Measurements from ENCODE around the gene ZDHHC11. TPM values are rescaled to one million over a fixed set of nuclear protein-coding genes. Genes with fewer than 3 reads are reported as not detected.
"Not testable (repeated sequence)": the region's sequence is repeated elsewhere in the genome, so short reads cannot be mapped to it uniquely, and the experiment has no call there.

The ZDHHC11 gene
- total RNA-seq, 2 experiments from 2014 or later = 4.6 to 6.0 TPM

DNA sequence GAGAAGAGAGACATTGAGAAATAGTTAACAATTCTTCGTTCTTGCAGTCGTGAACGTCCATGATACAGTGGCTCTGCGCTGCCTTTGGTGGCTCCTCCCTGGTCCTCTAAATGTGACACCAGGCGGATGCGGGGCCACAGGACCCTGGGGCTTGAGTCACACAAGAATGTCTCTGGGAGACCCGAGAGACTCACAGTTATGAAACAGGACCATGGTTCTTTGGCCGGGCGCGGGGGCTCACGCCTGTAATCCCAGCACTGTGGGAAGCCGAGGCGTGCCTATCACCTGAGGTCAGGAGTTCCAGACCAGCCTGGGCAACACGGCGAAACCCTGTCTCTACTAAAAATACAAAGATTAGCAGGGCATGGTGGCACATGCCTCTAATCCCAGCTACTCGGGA is 767 bp upstream of the ZDHHC11 start:
- Mint-ChIP-seq H3K9me3 (no peaks in the 10 kb centered on the region), H3K27me3 (peaks cover 1% of the 10 kb centered on the region), H3K27ac (no peak overlapping the region), H3K36me3 (ENCODE audit: low read depth) (no peaks in the 10 kb centered on the region), H3K4me1 (ENCODE audit: low read depth) (peaks cover 4% of the 10 kb centered on the region), H3K4me3 (no peak overlapping the region)
- DNase-seq = no peak
- ATAC-seq = no peak
- ChIA-PET CTCF (no interaction called here), POLR2A (no interaction called here)
- intact Hi-C loops (cut with micrococcal nuclease) = no loop called here
- TF ChIP-seq, protein P1, sequence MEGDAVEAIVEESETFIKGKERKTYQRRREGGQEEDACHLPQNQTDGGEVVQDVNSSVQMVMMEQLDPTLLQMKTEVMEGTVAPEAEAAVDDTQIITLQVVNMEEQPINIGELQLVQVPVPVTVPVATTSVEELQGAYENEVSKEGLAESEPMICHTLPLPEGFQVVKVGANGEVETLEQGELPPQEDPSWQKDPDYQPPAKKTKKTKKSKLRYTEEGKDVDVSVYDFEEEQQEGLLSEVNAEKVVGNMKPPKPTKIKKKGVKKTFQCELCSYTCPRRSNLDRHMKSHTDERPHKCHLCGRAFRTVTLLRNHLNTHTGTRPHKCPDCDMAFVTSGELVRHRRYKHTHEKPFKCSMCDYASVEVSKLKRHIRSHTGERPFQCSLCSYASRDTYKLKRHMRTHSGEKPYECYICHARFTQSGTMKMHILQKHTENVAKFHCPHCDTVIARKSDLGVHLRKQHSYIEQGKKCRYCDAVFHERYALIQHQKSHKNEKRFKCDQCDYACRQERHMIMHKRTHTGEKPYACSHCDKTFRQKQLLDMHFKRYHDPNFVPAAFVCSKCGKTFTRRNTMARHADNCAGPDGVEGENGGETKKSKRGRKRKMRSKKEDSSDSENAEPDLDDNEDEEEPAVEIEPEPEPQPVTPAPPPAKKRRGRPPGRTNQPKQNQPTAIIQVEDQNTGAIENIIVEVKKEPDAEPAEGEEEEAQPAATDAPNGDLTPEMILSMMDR (IDR thresholded peaks at IDR 0.05) = no peak

DNA sequence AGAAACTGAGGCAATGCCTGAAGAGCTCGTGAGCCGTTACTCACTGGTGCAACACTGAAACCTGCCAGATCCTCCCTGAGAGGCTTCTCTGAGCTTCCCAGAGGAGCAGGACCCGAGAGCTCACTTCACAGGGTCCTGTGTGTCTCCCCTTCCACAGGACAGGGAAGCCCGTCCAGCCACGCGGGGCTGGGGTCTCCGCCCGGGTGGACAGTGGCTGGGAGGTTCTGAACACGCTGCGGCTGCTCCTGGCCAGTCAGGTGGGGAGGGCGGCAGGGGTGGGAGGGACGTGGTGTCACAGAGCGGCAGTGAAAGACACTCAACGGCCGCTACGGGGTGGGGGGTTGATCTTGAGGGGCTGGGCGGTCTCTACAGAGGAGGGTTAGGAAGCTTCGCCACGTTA is 290 bp upstream of the ZDHHC11 start:
- ChIA-PET POLR2A (no interaction called here), CTCF (no interaction called here)
- TF ChIP-seq, protein P1 (IDR thresholded peaks at IDR 0.05) = no peak
- peaks cover 8% of the 10 kb centered on the region for H3K4me1 Mint-ChIP-seq (ENCODE audit: low read depth)
- ATAC-seq (no peak), DNase-seq (no peak)
- H3K9me3 Mint-ChIP-seq = no peaks in the 10 kb centered on the region
- intact Hi-C loops (cut with micrococcal nuclease) = no loop called here
- peaks cover 1% of the 10 kb centered on the region for H3K27me3 Mint-ChIP-seq
- H3K27ac Mint-ChIP-seq = no peak overlapping the region
- H3K36me3 Mint-ChIP-seq (ENCODE audit: low read depth) = no peaks in the 10 kb centered on the region
- no peak overlapping the region for H3K4me3 Mint-ChIP-seq

DNA sequence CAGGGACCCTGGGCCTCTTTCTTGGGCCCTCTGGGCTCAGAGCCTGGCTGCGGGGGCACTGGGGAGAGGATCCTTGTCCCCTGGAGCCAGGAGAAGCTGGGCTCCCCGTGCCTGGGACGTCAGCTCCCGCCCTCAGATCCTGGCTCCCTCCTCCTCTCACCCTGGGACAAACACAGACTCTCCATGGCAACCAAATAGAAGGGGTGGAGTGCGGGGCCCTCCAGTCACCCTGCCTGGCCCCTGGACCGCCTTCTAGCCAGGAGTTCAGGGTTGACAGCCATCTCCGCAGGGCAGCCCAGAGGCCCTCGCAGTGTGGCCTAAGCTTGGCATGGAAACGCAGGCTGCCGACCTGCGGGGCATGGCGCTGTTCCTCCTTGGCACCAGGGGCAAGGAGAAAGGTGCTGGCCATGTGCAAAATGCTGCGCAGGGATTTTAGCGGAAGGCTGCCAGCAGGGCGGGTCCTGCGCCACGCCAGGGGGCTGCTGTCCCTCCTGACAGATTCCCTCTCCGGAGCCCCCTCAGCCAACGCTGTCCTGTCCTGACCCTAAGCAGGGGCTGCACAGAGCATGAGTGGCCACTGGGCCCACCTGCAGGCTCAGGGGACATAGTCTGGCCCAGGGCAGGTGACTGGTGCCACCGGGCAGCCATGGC is 1.0 kb downstream of the ZDHHC11 start:
- H3K4me1 Mint-ChIP-seq (ENCODE audit: low read depth) = peaks cover 8% of the 10 kb centered on the region
- no peak for ATAC-seq
- H3K27me3 Mint-ChIP-seq = peaks cover 1% of the 10 kb centered on the region
- intact Hi-C loops (cut with micrococcal nuclease) = no loop called here
- ChIA-PET POLR2A (no interaction called here), CTCF (no interaction called here)
- no peak for DNase-seq
- TF ChIP-seq, protein P1 (IDR thresholded peaks at IDR 0.05) = no peak
- H3K9me3 Mint-ChIP-seq = no peaks in the 10 kb centered on the region
- H3K36me3 Mint-ChIP-seq (ENCODE audit: low read depth) = no peaks in the 10 kb centered on the region
- no peak overlapping the region for H3K27ac Mint-ChIP-seq
- H3K4me3 Mint-ChIP-seq = no peak overlapping the region

DNA sequence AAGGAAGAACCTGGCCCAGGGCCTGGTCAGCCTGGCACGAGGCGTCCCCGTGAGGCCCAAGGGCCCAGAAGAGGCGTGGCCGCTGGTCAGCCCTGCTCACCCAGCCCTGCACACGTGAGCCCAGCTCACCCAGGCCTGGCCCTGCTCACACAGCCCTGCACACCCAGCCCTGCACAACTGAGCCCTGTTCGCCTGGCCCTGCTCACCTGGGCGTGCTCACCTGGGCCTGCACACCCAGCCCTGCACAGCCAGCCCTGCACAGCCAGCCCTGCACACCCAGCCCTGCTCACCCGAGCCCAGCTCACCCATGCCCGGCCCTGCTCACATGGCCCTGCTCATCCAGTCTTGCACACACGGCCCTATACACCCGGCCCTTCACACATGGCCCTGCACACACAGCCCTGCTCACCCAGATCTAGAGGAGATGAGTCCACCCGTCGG is 2.1 kb downstream of the ZDHHC11 start:
- H3K27me3 Mint-ChIP-seq = peaks cover 1% of the 10 kb centered on the region
- POLR2A ChIA-PET = no interaction called here
- no peak overlapping the region for H3K27ac Mint-ChIP-seq
- no peak for ATAC-seq
- TF ChIP-seq, protein P1 (IDR thresholded peaks at IDR 0.05) = no peak
- intact Hi-C loops (cut with micrococcal nuclease) = no loop called here
- DNase-seq = no peak
- no peak overlapping the region for H3K4me3 Mint-ChIP-seq
- peaks cover 8% of the 10 kb centered on the region for H3K4me1 Mint-ChIP-seq (ENCODE audit: low read depth)
- CTCF ChIA-PET = no interaction called here
- no peaks in the 10 kb centered on the region for H3K36me3 Mint-ChIP-seq (ENCODE audit: low read depth)
- H3K9me3 Mint-ChIP-seq = no peaks in the 10 kb centered on the region

DNA sequence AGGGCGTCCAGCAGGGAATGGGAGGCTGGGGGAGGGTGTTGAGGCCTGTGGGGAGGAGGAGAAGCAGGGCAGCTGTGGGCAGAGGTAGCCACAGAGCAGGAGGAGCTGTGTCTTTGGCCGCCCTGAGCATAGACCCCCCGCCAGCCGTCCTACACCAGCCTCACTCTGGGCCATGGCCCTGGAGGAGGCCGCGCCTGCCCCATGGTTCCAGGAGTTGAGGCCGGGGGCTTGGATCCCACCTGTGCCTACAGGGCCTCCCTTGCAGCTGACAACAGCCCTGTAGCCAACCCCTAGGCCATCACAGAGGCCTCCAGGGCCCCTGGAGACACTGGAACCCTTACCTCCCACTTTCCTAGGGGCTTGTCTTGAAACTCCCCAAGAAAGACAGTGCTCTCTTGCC is 3.0 kb downstream of the ZDHHC11 start:
- intact Hi-C loops (cut with micrococcal nuclease); H3K27ac Mint-ChIP-seq; POLR2A ChIA-PET; H3K4me1 Mint-ChIP-seq (ENCODE audit: low read depth); H3K36me3 Mint-ChIP-seq (ENCODE audit: low read depth); H3K4me3 Mint-ChIP-seq; CTCF ChIA-PET; H3K9me3 Mint-ChIP-seq; H3K27me3 Mint-ChIP-seq; ATAC-seq; DNase-seq: not testable (repeated sequence)

DNA sequence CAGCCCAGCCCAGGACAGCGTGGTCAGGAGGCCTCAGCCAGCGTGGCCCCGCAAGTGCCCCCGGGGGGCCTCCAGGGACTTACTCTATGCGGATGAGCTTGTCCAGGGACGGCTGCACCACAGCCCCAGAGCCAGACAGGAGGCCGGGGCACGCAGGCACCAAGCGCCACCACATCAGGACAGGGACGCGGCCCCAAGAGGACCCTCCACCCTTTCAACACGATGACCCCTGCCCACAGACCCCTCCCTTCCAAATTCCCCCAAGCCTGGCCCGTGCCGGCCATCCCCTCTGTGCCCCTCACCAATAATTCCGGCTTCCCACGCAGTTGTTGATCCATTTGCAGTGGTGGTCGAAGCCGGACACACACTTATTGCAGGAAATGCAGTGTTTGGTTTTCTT is 3.6 kb downstream of the ZDHHC11 start:
- H3K27ac Mint-ChIP-seq; H3K4me1 Mint-ChIP-seq (ENCODE audit: low read depth); DNase-seq; H3K36me3 Mint-ChIP-seq (ENCODE audit: low read depth); ATAC-seq; POLR2A ChIA-PET; H3K4me3 Mint-ChIP-seq; intact Hi-C loops (cut with micrococcal nuclease); CTCF ChIA-PET; H3K27me3 Mint-ChIP-seq; H3K9me3 Mint-ChIP-seq: not testable (repeated sequence)

DNA sequence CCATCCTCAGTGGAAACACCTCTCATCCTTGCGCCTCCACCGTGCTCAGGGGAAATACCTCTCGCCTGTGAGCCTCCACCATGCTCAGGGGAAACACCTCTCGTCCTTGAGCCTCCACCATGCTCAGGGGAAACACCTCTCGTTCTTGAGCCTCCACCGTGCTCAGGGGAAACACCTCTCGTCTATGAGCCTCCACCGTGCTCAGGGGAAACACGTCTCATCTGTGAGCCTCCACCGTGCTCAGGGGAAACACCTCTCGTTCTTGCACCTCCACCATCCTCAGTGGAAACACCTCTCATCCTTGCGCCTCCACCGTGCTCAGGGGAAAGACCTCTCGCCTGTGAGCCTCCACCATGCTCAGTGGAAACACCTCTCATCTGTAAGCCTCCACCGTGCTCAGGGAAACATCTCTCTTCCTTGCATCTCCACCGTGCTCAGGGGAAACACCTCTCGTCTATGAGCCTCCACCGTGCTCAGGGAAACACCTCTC is 4.1 kb downstream of the ZDHHC11 start:
- H3K27me3 Mint-ChIP-seq; H3K4me3 Mint-ChIP-seq; H3K36me3 Mint-ChIP-seq (ENCODE audit: low read depth); intact Hi-C loops (cut with micrococcal nuclease); CTCF ChIA-PET; H3K9me3 Mint-ChIP-seq; POLR2A ChIA-PET; H3K4me1 Mint-ChIP-seq (ENCODE audit: low read depth): not testable (repeated sequence)
- H3K27ac Mint-ChIP-seq = peak overlapping the region; percentile 65
- DNase-seq (peak; percentile 82), ATAC-seq (peak; percentile 72)

DNA sequence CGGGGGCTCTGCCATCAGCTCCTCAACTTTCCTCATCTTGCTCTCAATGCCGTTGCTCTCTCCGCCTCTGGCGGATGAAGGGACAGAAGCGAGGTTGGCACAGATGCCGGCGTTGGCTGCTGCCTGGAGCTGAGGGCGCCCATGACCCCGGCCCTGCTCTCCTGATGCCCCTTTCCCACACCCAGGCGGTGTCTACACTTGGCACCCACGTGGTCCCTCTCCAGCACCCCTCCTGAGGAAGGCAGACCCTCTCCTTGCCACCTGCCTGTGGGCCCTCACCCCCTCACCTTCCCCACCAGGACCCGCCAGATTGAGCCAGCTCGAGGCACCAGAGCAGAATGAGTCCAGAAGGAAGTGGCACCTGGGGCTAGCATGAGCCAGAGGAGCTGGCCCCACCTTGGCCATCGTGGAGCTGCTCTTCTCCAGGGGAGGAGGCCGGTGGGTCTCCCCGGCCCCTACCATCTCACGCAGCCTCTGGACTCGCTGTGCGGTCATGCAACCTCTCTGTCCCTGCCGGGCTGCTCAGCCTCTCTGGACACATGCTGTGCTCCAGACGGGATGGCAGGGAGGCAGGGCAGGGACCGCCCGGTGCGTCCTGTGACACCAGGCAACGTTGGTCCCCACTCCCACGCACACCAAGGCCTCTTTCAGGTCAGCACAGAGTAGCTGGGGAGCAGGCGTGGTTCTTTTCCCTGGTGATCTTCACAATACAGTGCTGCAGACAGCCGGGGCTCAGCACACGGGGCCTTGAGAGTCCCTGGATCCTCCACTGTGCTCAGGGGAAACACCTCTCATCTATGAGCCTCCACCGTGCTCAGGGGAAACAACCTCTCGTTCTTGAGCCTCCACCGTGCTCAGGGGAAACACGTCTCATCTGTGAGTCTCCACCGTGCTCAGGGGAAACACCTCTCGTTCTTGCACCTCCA is 4.8 kb downstream of the ZDHHC11 start:
- DNase-seq; H3K4me3 Mint-ChIP-seq; H3K4me1 Mint-ChIP-seq (ENCODE audit: low read depth); POLR2A ChIA-PET; H3K27me3 Mint-ChIP-seq; ATAC-seq; H3K9me3 Mint-ChIP-seq; intact Hi-C loops (cut with micrococcal nuclease); CTCF ChIA-PET; H3K36me3 Mint-ChIP-seq (ENCODE audit: low read depth): not testable (repeated sequence)
- peak overlapping the region; percentile 65 for H3K27ac Mint-ChIP-seq
